ENCODE data around the gene POR.

DNA sequence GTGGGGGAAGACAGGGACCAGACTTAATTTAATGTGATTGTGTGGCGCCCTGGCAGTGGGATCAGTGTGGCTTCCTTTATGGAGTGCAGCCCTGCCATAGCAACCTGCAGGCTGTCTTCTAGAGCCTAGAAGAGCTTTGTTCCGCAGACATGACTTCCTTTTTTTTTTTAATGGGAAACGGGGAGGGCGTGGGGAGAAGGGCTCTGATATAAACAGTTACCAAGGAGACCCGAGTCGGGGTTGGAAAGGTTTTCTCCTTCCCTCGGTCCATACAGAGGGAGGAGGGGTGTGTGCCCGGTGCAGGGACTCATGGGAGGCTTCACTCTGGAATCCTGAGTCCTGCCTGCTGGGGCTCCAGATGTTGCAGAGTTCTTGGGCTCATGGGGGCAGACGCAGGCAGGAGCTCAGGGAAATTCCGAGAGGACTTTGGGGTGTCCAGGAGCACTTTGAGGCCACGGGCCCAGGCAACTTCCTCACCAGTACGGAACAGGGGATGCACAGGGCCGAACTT is 52.6 kb downstream of the POR start:
- TF ChIP-seq, protein P1, sequence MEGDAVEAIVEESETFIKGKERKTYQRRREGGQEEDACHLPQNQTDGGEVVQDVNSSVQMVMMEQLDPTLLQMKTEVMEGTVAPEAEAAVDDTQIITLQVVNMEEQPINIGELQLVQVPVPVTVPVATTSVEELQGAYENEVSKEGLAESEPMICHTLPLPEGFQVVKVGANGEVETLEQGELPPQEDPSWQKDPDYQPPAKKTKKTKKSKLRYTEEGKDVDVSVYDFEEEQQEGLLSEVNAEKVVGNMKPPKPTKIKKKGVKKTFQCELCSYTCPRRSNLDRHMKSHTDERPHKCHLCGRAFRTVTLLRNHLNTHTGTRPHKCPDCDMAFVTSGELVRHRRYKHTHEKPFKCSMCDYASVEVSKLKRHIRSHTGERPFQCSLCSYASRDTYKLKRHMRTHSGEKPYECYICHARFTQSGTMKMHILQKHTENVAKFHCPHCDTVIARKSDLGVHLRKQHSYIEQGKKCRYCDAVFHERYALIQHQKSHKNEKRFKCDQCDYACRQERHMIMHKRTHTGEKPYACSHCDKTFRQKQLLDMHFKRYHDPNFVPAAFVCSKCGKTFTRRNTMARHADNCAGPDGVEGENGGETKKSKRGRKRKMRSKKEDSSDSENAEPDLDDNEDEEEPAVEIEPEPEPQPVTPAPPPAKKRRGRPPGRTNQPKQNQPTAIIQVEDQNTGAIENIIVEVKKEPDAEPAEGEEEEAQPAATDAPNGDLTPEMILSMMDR (IDR thresholded peaks at IDR 0.05), result no peak
- TF ChIP-seq POLR2A (IDR thresholded peaks at IDR 0.05), result no peak
- TF ChIP-seq POLR2AphosphoS5 (IDR thresholded peaks at IDR 0.05), result peak; percentile 9
